Measurements from ENCODE around the gene CTXND2.

DNA sequence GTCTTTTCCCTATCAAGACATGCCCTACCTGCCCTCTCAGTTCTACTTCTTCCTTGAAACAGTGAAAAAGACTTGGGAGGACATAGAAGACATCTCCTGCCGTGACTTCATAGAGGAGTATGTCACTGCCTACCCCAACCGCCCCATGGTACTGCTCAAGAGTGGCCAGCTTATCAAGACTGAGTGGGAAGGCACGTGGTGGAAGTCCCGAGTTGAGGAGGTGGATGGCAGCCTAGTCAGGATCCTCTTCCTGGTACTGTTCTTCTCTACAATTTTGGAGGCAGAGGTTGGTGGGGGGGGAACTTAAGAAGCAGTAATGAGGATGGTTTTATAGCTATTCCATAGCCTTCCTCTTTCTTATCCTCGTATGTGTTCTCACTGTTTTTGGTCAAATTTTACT, 57.9 kb downstream of the CTXND2 start:
- no peak for TF ChIP-seq EP300 (IDR thresholded peaks at IDR 0.05; ENCODE audit: borderline replicate concordance)
- no peak for TF ChIP-seq YY1 (IDR thresholded peaks at IDR 0.05; ENCODE audit: low read depth)
- TF ChIP-seq, protein P1, sequence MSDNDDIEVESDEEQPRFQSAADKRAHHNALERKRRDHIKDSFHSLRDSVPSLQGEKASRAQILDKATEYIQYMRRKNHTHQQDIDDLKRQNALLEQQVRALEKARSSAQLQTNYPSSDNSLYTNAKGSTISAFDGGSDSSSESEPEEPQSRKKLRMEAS (IDR thresholded peaks at IDR 0.05) = no peak
- no peak for TF ChIP-seq CREB1 (IDR thresholded peaks at IDR 0.05; ENCODE audit: low read depth)
- TF ChIP-seq CEBPB (IDR thresholded peaks at IDR 0.05) = no peak
- no peak for TF ChIP-seq RAD21 (IDR thresholded peaks at IDR 0.05; ENCODE audit: low read depth)
- TF ChIP-seq, protein P2, sequence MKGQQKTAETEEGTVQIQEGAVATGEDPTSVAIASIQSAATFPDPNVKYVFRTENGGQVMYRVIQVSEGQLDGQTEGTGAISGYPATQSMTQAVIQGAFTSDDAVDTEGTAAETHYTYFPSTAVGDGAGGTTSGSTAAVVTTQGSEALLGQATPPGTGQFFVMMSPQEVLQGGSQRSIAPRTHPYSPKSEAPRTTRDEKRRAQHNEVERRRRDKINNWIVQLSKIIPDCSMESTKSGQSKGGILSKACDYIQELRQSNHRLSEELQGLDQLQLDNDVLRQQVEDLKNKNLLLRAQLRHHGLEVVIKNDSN (IDR thresholded peaks at IDR 0.05) = no peak
- TF ChIP-seq TAF1 (IDR thresholded peaks at IDR 0.05; ENCODE audit: low read depth) = no peak
- no peak for TF ChIP-seq EGR1 (IDR thresholded peaks at IDR 0.05)
- TF ChIP-seq, protein P3, sequence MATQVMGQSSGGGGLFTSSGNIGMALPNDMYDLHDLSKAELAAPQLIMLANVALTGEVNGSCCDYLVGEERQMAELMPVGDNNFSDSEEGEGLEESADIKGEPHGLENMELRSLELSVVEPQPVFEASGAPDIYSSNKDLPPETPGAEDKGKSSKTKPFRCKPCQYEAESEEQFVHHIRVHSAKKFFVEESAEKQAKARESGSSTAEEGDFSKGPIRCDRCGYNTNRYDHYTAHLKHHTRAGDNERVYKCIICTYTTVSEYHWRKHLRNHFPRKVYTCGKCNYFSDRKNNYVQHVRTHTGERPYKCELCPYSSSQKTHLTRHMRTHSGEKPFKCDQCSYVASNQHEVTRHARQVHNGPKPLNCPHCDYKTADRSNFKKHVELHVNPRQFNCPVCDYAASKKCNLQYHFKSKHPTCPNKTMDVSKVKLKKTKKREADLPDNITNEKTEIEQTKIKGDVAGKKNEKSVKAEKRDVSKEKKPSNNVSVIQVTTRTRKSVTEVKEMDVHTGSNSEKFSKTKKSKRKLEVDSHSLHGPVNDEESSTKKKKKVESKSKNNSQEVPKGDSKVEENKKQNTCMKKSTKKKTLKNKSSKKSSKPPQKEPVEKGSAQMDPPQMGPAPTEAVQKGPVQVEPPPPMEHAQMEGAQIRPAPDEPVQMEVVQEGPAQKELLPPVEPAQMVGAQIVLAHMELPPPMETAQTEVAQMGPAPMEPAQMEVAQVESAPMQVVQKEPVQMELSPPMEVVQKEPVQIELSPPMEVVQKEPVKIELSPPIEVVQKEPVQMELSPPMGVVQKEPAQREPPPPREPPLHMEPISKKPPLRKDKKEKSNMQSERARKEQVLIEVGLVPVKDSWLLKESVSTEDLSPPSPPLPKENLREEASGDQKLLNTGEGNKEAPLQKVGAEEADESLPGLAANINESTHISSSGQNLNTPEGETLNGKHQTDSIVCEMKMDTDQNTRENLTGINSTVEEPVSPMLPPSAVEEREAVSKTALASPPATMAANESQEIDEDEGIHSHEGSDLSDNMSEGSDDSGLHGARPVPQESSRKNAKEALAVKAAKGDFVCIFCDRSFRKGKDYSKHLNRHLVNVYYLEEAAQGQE (IDR thresholded peaks at IDR 0.05; ENCODE audit: low read depth) = no peak
- TF ChIP-seq TEAD4 (IDR thresholded peaks at IDR 0.05) = no peak

Data from Ishikawa (cell line).